GM12878 (cell line): ENCODE results near the gene MCC. TPM values are rescaled to one million over a fixed set of nuclear protein-coding genes. Genes with fewer than 3 reads are reported as not detected.

Experiments
- ATAC-seq: fragments of 200-7000 bp; cut with Tn5 transposase; 3 replicates; pipeline ENCODE4 v1.9.1; 2020; ENCODE audit warnings: mild to moderate bottlenecking, moderate library complexity
- BruUV-seq: library from RNA; stranded (reverse); fragments of 400-500 nt; replicated peaks from 2 replicates; lab custom pipeline; 2021; lab: Mats Ljungman, UMichigan
- CTCF ChIA-PET: fragments of 300-600 bp; sonication (Branson Sonifier 250); formaldehyde crosslinking; extraction: SDS; loops from one replicate; lab custom pipeline; 2021; ENCODE audit warnings: inconsistent platforms; lab: Yijun Ruan, JAX
- POLR2A ChIA-PET: fragments of 350-600 bp; formaldehyde crosslinking; extraction: SDS; loops from one replicate; lab custom pipeline; 2021; ENCODE audit warnings: inconsistent platforms; lab: Charles Lee
- RAD21 ChIA-PET: fragments of 300-600 bp; sonication (Branson Sonifier 250); formaldehyde crosslinking; loops from one replicate; lab custom pipeline; 2023; ENCODE audit warnings: antibody characterized with exemption; ENCODE audit not compliant: unreplicated experiment; lab: Charles Lee
- SMC1A ChIA-PET: fragments of 300-600 bp; sonication (Branson Sonifier 250); formaldehyde crosslinking; loops from one replicate; lab custom pipeline; 2023; ENCODE audit not compliant: unreplicated experiment, uncharacterized antibody; lab: Charles Lee
- DNase-seq: peaks from one replicate; pipeline ENCODE4 v3.0.0-alpha.2; 2011; ENCODE audit warnings: low read depth, low spot score
- FAIRE-seq: peaks from 3 replicates; lab custom pipeline; 2011; peaks lifted over from hg19 to GRCh38; lab: Jason Lieb, UNC
- H2AFZ ChIP-seq: 2 replicates; pipeline ENCODE4 v1.6.0; 2011; ENCODE audit warnings: low read depth, low read length, control low read depth; ENCODE audit not compliant: control insufficient read depth
- H3K27ac ChIP-seq: 2 replicates; pipeline ENCODE4 v1.5.1; 2011; ENCODE audit warnings: control low read depth; ENCODE audit not compliant: control insufficient read depth, insufficient read depth
- H3K27me3 ChIP-seq, 2 experiments: replicated peaks in 1 of 2; 2 replicates each; pipeline versions ENCODE4 v1.6.0 to v1.6.1; 2011; ENCODE audit warnings: low read length in 1 of 2; ENCODE audit not compliant: control insufficient read depth in 2 of 2, insufficient read depth in 2 of 2
- H3K36me3 ChIP-seq, 2 experiments: 2 replicates each; pipeline ENCODE4 v1.5.1; 2011; ENCODE audit warnings: low read length in 1 of 2; ENCODE audit not compliant: control insufficient read depth in 2 of 2, insufficient read depth in 2 of 2
- H3K4me1 ChIP-seq: 2 replicates; pipeline ENCODE4 v1.6.1; 2011; ENCODE audit warnings: mild to moderate bottlenecking, low read length, moderate library complexity, mixed read lengths; ENCODE audit not compliant: control insufficient read depth, insufficient read depth
- H3K4me2 ChIP-seq: 2 replicates; pipeline ENCODE4 v1.6.0; 2011; ENCODE audit warnings: control low read depth; ENCODE audit not compliant: control insufficient read depth, insufficient read depth
- H3K4me3 ChIP-seq: fragments of 200-600 bp; sonication (generic); 2 replicates; pipeline ENCODE4 v1.5.1; 2016
- H3K79me2 ChIP-seq: 2 replicates; pipeline ENCODE4 v1.6.0; 2011; ENCODE audit warnings: low read length; ENCODE audit not compliant: control insufficient read depth, insufficient read depth
- H3K9ac ChIP-seq: 2 replicates; pipeline ENCODE4 v1.8.0; 2011; ENCODE audit warnings: low read length, control low read depth, mixed read lengths; ENCODE audit not compliant: control insufficient read depth, insufficient read depth
- H3K9me3 ChIP-seq: replicated peaks from 3 replicates; pipeline ENCODE4 v1.5.1; 2011; ENCODE audit warnings: mild to moderate bottlenecking, low read length; ENCODE audit not compliant: control insufficient read depth, insufficient read depth
- H4K20me1 ChIP-seq: 2 replicates; pipeline ENCODE4 v1.6.0; 2011; ENCODE audit not compliant: control insufficient read depth, insufficient read depth
- ASH2L ChIP-seq: fragments of 300-600, 200-600 bp; sonication (generic); IDR thresholded peaks from 2 replicates; pipeline ENCODE4 v1.6.1; 2017; ENCODE audit warnings: low read depth, mild to moderate bottlenecking, borderline replicate concordance
- BCL11A ChIP-seq: IDR thresholded peaks from 2 replicates; pipeline ENCODE4 v1.6.1; 2011; ENCODE audit warnings: low read depth, low read length
- CBFB ChIP-seq: IDR thresholded peaks from 2 replicates; pipeline ENCODE4 v1.6.1; 2016; ENCODE audit warnings: antibody characterized with exemption, low read depth
- CBX5 ChIP-seq: sonication (generic); IDR thresholded peaks from 2 replicates; pipeline ENCODE4 v1.6.1; 2016; ENCODE audit warnings: low read depth, moderate library complexity, mild to moderate bottlenecking, inconsistent platforms
- NBN ChIP-seq: fragments of 450-650 bp; IDR thresholded peaks from 2 replicates; pipeline ENCODE4 v1.6.1; 2016
- NR2C1 ChIP-seq: fragments of 450-650 bp; IDR thresholded peaks from 2 replicates; pipeline ENCODE4 v1.6.1; 2017; ENCODE audit warnings: antibody characterized with exemption, mild to moderate bottlenecking, moderate library complexity
- PML ChIP-seq: IDR thresholded peaks from 2 replicates; pipeline ENCODE4 v1.6.1; 2012; ENCODE audit warnings: low read length, inconsistent platforms
- RAD51 ChIP-seq: fragments of 450-650 bp; IDR thresholded peaks from 2 replicates; pipeline ENCODE4 v1.6.1; 2016; ENCODE audit warnings: moderate library complexity, mild to moderate bottlenecking, inconsistent platforms
- STAT1 ChIP-seq: fragments of 450-650 bp; conservative IDR thresholded peaks from 2 replicates; pipeline ENCODE4 v1.6.1; 2014; ENCODE audit warnings: antibody characterized with exemption, mild to moderate bottlenecking
- TCF3 ChIP-seq: IDR thresholded peaks from 2 replicates; pipeline ENCODE4 v1.6.1; 2012; ENCODE audit warnings: low read depth, mild to moderate bottlenecking, low read length, borderline replicate concordance; ENCODE audit not compliant: insufficient read depth
- WGBS: methylation state at CpG from one replicate; pipeline ENCODE4 v1.1.6; 2016; ENCODE audit warnings: low lambda C conversion rate; ENCODE audit not compliant: insufficient replicate concordance, insufficient coverage; ENCODE audit errors: missing lambda C conversion rate; 5-methylcytosine and 5-hydroxymethylcytosine counted together
- in situ Hi-C: fragments of 300-500 bp; cut with MboI; formaldehyde crosslinking; loops from 9 replicates; pipeline ENCODE4 v1.14.3; 2018; ENCODE audit warnings: mixed read lengths
- intact Hi-C: fragments of 100-400 bp; cut with micrococcal nuclease; formaldehyde crosslinking; loops from one replicate; pipeline ENCODE4 v1.14.2; 2022; ENCODE audit not compliant: unreplicated experiment
- polyA plus RNA-seq, 11 experiments: library from polyadenylated mRNA; depleted of rRNA in 4 of 11; unstranded in 6 of 11; stranded (reverse) in 5 of 11; fragments of >200 nt; fragmentation: Nextera tagmentation in 4 of 11; fragmentation: Illumina TruSeq in 1 of 11; extraction: Ambion mirVana in 4 of 11; extraction: Trizol in 1 of 11; gene quantifications; 1 replicate in 1 of 11; 2 replicates in 10 of 11; pipeline versions ENCODE4 v1.2.1 to v1.2.3, GENCODE V29; 2011 to 2016; ENCODE audit warnings: inconsistent platforms in 2 of 11, missing spikeins in 2 of 11, low read depth in 1 of 11
- total RNA-seq, 4 experiments: library from RNA; depleted of rRNA in 3 of 4; stranded (reverse); fragments of >200 nt in 3 of 4; fragmentation: Illumina TruSeq in 1 of 4; extraction: Trizol in 1 of 4; gene quantifications; 2 replicates each; pipeline versions ENCODE4 v1.2.1 to v1.2.3, GENCODE V29; 2013 to 2021
- TF ChIP-seq, protein P1 (sequence below): fragments of 450-650 bp; IDR thresholded peaks from 2 replicates; pipeline ENCODE4 v1.6.1; 2016; ENCODE audit warnings: mild to moderate bottlenecking
- TF ChIP-seq, protein P2 (sequence below): fragments of 450-650 bp; formaldehyde crosslinking; IDR thresholded peaks from 2 replicates; pipeline ENCODE4 v1.4.0; 2022; ENCODE audit warnings: mild to moderate bottlenecking, moderate library complexity

Gene MCC
- total and polyA plus RNA-seq, 10 of the 15 experiments (the other 5 are each of a cell fraction or from before 2014, with no cell fraction given): 0.03 to 0.86 (median 0.16) TPM

DNA sequence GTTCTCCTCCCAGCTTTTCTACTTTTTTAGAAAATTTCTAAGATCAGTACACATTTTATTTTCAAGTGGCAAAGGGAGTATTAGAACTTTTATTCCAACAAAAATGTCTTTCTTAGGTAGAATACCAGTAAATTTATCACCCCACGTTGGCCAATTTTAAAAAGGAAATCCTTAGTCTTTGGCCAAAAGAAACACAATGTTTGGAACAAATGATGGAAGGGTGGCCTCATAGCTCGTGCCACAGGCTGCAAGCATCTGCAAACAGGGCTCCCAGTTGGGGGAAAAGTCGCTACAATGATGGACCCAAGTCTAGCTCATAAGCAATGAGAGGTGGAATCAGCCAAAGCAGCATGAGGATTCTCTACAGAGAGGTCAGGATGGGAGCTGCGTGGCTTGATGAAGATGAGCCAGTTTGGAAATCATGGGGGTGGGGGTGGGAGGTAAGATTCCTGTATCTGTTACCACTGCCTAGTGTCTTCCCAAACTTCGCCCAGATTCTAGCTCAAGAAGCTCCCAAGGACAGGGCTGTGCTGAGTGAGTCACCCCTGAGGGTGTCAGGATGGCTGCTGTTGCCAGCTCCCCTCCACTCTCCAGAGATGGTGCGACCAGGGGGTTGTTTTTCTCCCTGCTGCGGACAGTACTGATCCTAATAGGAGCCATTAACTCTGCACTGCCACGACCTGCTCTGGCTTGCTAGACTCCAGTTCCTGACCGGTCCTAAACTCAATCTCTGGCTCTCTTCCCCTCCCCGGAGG is 436.0 kb downstream of the MCC start:
- ChIA-PET CTCF (no interaction called here), RAD21 (interaction anchor here (0.6 kb wide), 1 partner anchor 1373 kb away, joined by 3 read pairs; no protein-coding TSS in a partner anchor), POLR2A (interaction anchor here (0.7 kb wide), 2 partner anchors 67 to 83 kb away, joined by 3 read pairs; no protein-coding TSS in a partner anchor), SMC1A (interaction anchor here (2.7 kb wide), 1 partner anchor 56 kb away, joined by 7 read pairs; no protein-coding TSS in a partner anchor)
- no peak for FAIRE-seq
- Histone ChIP-seq H3K27ac (no peak overlapping the region), H2AFZ (no peak overlapping the region), H3K9me3 (no peaks in the 10 kb centered on the region), H3K4me3 (no peak overlapping the region), H3K9ac (no peak overlapping the region), H3K36me3 (no peaks in the 10 kb centered on the region), H3K79me2 (no peaks in the 10 kb centered on the region), H4K20me1 (no peaks in the 10 kb centered on the region), H3K4me2 (no peak overlapping the region), H3K27me3 (no peaks in the 10 kb centered on the region), H3K4me1 (peaks cover 10% of the 10 kb centered on the region)
- BruUV-seq: no TSS peak
- no peak for DNase-seq
- TF ChIP-seq CBFB (no peak), NBN (no peak), ASH2L (no peak), BCL11A (no peak), RAD51 (no peak)
- in situ Hi-C loops (no loop called here), intact Hi-C loops (no loop called here)
- 41% methylated on average over 10 of the region's 10 CpGs for WGBS
- ATAC-seq: no peak

DNA sequence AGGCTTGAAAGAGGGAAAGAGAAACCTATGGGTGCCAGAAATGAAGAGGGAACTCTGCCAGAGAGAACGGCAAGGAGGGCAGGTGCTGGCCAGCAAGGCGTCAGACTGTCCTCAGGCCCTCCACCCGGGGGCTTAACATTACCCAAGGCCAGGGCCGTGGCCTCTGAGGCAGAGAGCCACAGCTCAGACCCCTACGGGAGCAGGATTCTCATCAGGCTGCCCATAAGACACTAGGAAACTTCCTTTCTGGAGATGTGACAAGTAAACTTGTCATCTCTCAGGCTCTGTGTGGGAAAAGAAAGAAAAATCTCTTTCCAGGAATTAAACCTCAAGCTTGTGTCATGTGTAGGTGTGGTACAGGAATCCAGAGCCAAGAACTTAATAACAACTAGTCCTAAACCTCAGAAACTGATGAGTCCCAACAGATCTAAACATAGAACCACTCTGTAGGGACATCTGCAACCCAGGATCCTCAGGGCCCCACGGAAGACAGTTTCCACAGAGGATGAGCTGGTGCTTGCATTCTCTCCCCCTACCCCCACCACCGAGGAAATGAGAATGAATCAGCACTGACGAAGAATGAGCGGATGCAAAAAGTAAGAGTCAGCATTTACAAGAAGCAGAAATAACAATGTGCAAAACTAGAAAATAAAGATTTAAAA is 437.4 kb downstream of the MCC start:
- POLR2A ChIA-PET: no interaction called here
- RAD21 ChIA-PET: no interaction called here
- ATAC-seq: no peak
- FAIRE-seq: no peak
- intact Hi-C loops (no loop called here), in situ Hi-C loops (no loop called here)
- no peaks in the 10 kb centered on the region for H3K9me3 ChIP-seq
- SMC1A ChIA-PET: interaction anchor here (2.7 kb wide), 1 partner anchor 55 kb away, joined by 7 read pairs; no protein-coding TSS in a partner anchor
- H3K4me1 ChIP-seq: peaks cover 11% of the 10 kb centered on the region
- CTCF ChIA-PET: interaction anchor here (1.2 kb wide), 1 partner anchor 55 kb away, joined by 3 read pairs; no protein-coding TSS in a partner anchor
- no TSS peak for BruUV-seq
- no peak for DNase-seq
- H3K4me3 ChIP-seq: no peak overlapping the region
- WGBS: 58% methylated on average over 9 of the region's 9 CpGs
- no peaks in the 10 kb centered on the region for H4K20me1 ChIP-seq
- no peaks in the 10 kb centered on the region for H3K36me3 ChIP-seq
- H3K9ac ChIP-seq: no peak overlapping the region
- H3K79me2 ChIP-seq: no peaks in the 10 kb centered on the region
- H3K27ac ChIP-seq: no peak overlapping the region
- H3K4me2 ChIP-seq: no peak overlapping the region
- H3K27me3 ChIP-seq: no peaks in the 10 kb centered on the region
- H2AFZ ChIP-seq: no peak overlapping the region
- TF ChIP-seq CBX5 (no peak), STAT1 (no peak), PML (no peak), NR2C1 (no peak), TCF3 (no peak)
- TF ChIP-seq, protein P1, sequence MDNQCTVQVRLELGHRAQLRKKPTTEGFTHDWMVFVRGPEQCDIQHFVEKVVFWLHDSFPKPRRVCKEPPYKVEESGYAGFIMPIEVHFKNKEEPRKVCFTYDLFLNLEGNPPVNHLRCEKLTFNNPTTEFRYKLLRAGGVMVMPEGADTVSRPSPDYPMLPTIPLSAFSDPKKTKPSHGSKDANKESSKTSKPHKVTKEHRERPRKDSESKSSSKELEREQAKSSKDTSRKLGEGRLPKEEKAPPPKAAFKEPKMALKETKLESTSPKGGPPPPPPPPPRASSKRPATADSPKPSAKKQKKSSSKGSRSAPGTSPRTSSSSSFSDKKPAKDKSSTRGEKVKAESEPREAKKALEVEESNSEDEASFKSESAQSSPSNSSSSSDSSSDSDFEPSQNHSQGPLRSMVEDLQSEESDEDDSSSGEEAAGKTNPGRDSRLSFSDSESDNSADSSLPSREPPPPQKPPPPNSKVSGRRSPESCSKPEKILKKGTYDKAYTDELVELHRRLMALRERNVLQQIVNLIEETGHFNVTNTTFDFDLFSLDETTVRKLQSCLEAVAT: no peak
- TF ChIP-seq, protein P2, sequence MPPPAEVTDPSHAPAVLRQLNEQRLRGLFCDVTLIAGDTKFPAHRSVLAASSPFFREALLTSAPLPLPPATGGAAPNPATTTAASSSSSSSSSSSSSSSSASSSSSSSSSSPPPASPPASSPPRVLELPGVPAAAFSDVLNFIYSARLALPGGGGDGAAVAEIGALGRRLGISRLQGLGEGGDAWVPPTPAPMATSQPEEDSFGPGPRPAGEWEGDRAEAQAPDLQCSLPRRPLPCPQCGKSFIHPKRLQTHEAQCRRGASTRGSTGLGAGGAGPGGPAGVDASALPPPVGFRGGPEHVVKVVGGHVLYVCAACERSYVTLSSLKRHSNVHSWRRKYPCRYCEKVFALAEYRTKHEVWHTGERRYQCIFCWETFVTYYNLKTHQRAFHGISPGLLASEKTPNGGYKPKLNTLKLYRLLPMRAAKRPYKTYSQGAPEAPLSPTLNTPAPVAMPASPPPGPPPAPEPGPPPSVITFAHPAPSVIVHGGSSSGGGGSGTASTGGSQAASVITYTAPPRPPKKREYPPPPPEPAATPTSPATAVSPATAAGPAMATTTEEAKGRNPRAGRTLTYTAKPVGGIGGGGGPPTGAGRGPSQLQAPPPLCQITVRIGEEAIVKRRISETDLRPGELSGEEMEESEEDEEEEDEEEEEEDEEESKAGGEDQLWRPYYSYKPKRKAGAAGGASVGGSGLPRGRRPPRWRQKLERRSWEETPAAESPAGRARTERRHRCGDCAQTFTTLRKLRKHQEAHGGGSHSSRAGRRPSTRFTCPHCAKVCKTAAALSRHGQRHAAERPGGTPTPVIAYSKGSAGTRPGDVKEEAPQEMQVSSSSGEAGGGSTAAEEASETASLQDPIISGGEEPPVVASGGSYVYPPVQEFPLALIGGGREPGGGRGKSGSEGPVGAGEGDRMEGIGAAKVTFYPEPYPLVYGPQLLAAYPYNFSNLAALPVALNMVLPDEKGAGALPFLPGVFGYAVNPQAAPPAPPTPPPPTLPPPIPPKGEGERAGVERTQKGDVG: no peak
